LNCaP clone FGC (cell line): ENCODE data around the gene PHYHD1.

ENCODE experiments used
- DNase-seq: peaks from one replicate; pipeline ENCODE4 v3.0.0-alpha.2; 2011; ENCODE audit warnings: low read depth
- H3K4me3 ChIP-seq: 2 replicates; pipeline ENCODE4 v1.5.1; 2011; ENCODE audit warnings: mild to moderate bottlenecking, low read depth, low read length, control low read depth
- CTCF ChIP-seq: IDR thresholded peaks from 2 replicates; pipeline ENCODE4 v1.5.1; 2012; ENCODE audit warnings: mild to moderate bottlenecking; ENCODE audit not compliant: control insufficient read depth, insufficient read depth; ENCODE audit errors: extremely low read depth

PHYHD1 gene

GRCh38 chr9:128901379-128901778 lies 19.4 kb upstream of the PHYHD1 start:
- no peak overlapping the region for H3K4me3 ChIP-seq
- no peak for TF ChIP-seq CTCF
- DNase-seq, result no peak

GRCh38 chr9:128901822-128902221 lies 19.0 kb upstream of the PHYHD1 start:
- DNase-seq, result no peak
- H3K4me3 ChIP-seq, result no peak overlapping the region
- no peak for TF ChIP-seq CTCF

- TF ChIP-seq CTCF, result no peak
Observed at GRCh38 chr9:128902351-128903078, 18.3 kb upstream of the PHYHD1 start.

GRCh38 chr9:128903079-128903461 lies 17.7 kb upstream of the PHYHD1 start:
- no peak overlapping the region for H3K4me3 ChIP-seq
- no peak for DNase-seq
- TF ChIP-seq CTCF, result no peak

More at GRCh38 chr9:128902351-128903078, 18.3 kb upstream of the PHYHD1 start:
- DNase-seq, result no peak
- no peak overlapping the region for H3K4me3 ChIP-seq

- TF ChIP-seq CTCF, result no peak
- no peak for DNase-seq
- H3K4me3 ChIP-seq, result no peak overlapping the region
Observed at GRCh38 chr9:128903871-128904620, 16.7 kb upstream of the PHYHD1 start.

- TF ChIP-seq CTCF, result no peak
- DNase-seq, result no peak
- no peak overlapping the region for H3K4me3 ChIP-seq
Observed at GRCh38 chr9:128905964-128906363, 14.8 kb upstream of the PHYHD1 start.
